GM12865 (cell line): Measurements from ENCODE around the gene ANO4.
A peak's percentile ranks its signal among the peaks of the same experiment; 100 is the strongest.

Experiments
- DNase-seq: peaks from one replicate; pipeline ENCODE4 v3.0.0; 2010; ENCODE audit warnings: low read depth
- H3K4me3 ChIP-seq: 2 replicates; pipeline ENCODE4 v1.5.1; 2011; ENCODE audit warnings: mild to moderate bottlenecking, low read depth, low read length, control low read depth
- TF ChIP-seq, protein P1 (sequence below): IDR thresholded peaks from 2 replicates; pipeline ENCODE4 v1.5.1; 2011; ENCODE audit warnings: low read length, control low read depth, low read depth, inconsistent platforms; ENCODE audit not compliant: insufficient read depth; ENCODE audit errors: missing control alignments

ANO4 gene

DNA sequence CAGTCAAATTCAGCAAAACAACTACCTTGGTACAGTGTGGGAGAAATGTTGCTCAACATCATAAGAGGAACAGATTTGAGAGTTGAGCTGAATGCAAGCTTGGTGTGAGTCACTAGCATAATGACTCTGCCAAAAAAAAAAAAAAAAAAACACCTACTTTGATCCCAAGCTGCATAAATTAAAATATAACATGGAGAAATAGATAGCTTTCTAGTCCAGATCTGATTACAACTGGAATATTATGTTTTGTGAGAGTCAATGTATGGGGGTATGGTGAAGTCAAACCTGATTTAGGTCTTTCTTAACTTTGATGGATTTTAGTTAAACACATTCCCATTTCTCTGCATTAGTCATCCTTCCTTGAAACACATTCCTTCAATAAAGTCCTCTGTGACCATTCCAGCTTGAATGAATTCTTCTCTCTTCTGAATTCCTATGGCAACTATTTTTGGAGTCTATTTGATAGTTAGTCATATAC lies 227.4 kb downstream of the ANO4 start:
- TF ChIP-seq, protein P1, sequence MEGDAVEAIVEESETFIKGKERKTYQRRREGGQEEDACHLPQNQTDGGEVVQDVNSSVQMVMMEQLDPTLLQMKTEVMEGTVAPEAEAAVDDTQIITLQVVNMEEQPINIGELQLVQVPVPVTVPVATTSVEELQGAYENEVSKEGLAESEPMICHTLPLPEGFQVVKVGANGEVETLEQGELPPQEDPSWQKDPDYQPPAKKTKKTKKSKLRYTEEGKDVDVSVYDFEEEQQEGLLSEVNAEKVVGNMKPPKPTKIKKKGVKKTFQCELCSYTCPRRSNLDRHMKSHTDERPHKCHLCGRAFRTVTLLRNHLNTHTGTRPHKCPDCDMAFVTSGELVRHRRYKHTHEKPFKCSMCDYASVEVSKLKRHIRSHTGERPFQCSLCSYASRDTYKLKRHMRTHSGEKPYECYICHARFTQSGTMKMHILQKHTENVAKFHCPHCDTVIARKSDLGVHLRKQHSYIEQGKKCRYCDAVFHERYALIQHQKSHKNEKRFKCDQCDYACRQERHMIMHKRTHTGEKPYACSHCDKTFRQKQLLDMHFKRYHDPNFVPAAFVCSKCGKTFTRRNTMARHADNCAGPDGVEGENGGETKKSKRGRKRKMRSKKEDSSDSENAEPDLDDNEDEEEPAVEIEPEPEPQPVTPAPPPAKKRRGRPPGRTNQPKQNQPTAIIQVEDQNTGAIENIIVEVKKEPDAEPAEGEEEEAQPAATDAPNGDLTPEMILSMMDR = no peak
- H3K4me3 ChIP-seq = no peak overlapping the region
- DNase-seq = no peak

DNA sequence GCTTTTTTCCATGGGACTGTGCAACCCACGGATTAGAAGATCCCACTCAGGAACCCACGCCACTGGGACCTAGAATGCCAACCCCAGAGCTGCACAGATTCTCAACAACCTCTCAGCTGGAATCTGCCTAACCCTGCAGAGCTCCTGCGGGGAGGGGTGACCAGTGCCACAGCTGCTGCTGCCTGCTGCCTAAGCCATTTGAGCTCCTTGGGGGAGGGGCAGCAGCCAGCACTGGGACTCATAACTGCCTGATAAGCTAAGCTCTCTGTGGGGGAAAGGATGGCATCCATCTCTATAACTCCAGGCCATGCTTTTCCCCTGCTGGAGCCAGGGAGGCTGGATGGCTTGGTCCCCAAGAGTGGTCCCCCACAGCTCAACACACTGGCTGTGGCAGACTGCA lies 232.6 kb downstream of the ANO4 start:
- TF ChIP-seq, protein P1 = no peak
- no peak for DNase-seq
- no peak overlapping the region for H3K4me3 ChIP-seq

DNA sequence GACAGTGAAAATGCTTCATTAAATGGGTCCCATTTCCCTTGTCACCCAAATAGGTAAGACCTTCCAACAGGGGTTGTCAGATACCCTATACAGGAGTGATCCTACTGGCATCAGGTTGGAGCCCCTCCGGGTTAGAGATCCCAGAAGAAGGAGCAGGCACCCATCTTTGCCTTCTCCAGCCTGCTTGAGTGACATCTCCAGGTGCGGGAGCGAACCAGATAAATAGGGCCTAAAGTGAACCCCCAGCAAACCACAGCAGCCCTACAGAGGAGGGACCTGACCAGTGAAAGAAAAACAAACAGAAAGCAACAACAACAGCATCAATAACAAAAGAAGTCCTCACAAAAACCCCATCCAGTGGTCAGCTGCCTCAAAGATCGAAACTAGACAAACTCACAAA lies 233.2 kb downstream of the ANO4 start:
- no peak for DNase-seq
- TF ChIP-seq, protein P1 = no peak
- no peak overlapping the region for H3K4me3 ChIP-seq

DNA sequence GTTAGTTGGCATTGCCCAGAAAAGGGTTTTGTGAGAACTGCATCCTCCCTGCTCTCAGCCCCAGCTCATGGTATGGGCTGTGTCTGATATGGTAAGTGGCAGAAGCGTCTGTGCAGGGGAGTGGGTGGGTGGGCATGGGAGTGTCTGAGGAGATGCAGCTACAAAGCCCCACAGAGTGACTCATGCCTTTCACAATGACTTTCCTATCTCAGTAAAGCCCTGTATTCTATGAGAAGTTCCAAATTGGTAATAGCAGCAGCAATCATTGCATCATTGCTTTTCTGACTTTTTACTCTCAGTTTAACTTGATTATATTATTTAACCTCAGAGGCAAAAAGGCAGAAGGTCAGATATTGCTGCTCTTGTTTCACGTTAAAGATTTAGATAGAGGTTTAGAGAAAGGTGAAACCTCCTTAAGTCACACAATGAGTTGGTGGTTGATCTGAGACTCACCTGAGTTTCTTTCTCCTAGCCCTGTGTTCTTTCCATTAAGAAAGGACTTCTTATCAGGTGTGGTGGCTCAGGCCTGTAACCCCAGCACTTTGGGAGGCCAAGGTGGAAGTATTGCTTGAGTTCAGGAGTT lies 243.8 kb downstream of the ANO4 start:
- H3K4me3 ChIP-seq = no peak overlapping the region
- TF ChIP-seq, protein P1 = no peak
- peak; percentile 3 for DNase-seq

DNA sequence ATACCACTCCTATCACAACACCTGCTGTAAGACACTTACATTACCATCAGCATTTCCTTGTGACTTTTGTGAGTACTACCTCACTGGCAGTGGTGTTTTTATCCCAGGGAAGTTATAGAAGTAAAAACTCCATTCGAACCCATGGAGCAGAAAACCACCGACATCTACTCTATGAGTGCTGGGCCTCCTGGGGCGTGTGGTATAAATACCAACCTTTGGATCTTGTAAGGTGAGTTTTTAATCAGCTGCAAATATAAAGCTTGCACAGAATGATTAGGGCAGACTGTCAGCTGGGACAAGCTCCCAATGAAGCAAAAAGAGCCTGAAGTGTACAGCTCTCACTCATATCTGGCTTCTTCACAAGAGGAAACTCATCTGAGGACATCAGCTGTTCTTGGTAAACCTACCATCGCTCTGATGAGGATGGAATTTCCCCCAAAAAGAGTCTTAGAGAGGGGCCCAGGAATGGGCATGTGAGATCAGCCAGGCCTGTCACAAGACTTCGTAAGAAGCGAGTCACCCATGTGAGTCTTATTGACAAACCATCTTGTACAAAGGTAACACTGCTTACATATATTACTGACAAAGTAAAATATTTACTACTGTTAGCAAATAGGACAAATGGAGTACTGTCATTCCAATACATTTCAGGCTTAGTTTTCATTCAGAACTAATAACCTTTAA lies 245.4 kb downstream of the ANO4 start:
- no peak overlapping the region for H3K4me3 ChIP-seq
- DNase-seq = no peak
- TF ChIP-seq, protein P1 = no peak

DNA sequence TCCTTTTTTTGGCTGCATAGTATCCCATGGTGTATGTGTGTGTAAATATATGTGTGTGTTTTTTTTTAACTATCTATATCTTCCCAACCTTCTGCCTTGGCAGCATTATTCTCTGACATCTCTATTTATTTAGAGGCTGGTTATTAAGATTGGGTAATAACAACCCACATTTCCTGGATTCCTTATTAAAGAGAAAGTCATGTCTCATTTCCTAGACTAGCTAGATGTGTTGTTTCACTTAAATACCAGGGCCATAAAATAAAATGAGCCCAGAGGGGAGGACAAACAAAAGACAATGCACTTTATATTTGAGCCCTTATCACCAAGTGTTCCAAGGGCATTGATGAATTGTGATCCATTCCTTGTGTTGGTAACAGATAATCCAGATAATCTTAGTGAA lies 246.4 kb downstream of the ANO4 start:
- H3K4me3 ChIP-seq = no peak overlapping the region
- TF ChIP-seq, protein P1 = no peak
- DNase-seq = no peak
